Activated CD4-positive, alpha-beta T cell treated with anti-CD3 and anti-CD28 coated beads, Interleukin-2, Interleukin-6, amounts not matched to agents 100 ng/mL and 50 ng/mL, durations not matched to agents 16 hours and 8 hours (primary cell): ENCODE data around the gene KRT77.
"Not testable (repeated sequence)": the region's sequence is repeated elsewhere in the genome, so short reads cannot be mapped to it uniquely, and the experiment has no call there.

ENCODE experiments used
- DNase-seq: peaks from one replicate; pipeline ENCODE4 v3.0.0-alpha.2; 2020

KRT77 gene

GRCh38 chr12:52673713-52674432, 29.5 kb downstream of the KRT77 start:
- no peak for DNase-seq

- no peak for DNase-seq
Observed at GRCh38 chr12:52673217-52673616, 30.1 kb downstream of the KRT77 start.

- no peak for DNase-seq
Observed at GRCh38 chr12:52672321-52672933, 30.9 kb downstream of the KRT77 start.

GRCh38 chr12:52670961-52671360, 32.4 kb downstream of the KRT77 start:
- DNase-seq, result no peak

- DNase-seq, result no peak
Observed at GRCh38 chr12:52670506-52670905, 32.8 kb downstream of the KRT77 start.

GRCh38 chr12:52669941-52670340, 33.4 kb downstream of the KRT77 start:
- DNase-seq, result not testable (repeated sequence)

GRCh38 chr12:52669426-52669825, 33.9 kb downstream of the KRT77 start:
- DNase-seq, result no peak

- DNase-seq, result no peak
Observed at GRCh38 chr12:52667931-52668330, 35.4 kb downstream of the KRT77 start.

GRCh38 chr12:52667509-52667908, 35.8 kb downstream of the KRT77 start:
- DNase-seq, result no peak

GRCh38 chr12:52666471-52666870, 36.9 kb downstream of the KRT77 start:
- DNase-seq, result no peak

GRCh38 chr12:52663420-52663819, 39.9 kb downstream of the KRT77 start:
- no peak for DNase-seq

- no peak for DNase-seq
Observed at GRCh38 chr12:52662918-52663229, 40.5 kb downstream of the KRT77 start.

- no peak for DNase-seq
Observed at GRCh38 chr12:52662093-52662917, 41.0 kb downstream of the KRT77 start.

- no peak for DNase-seq
Observed at GRCh38 chr12:52661668-52662067, 41.7 kb downstream of the KRT77 start.

GRCh38 chr12:52660934-52661499, 42.3 kb downstream of the KRT77 start:
- no peak for DNase-seq

GRCh38 chr12:52659951-52660350, 43.4 kb downstream of the KRT77 start:
- no peak for DNase-seq

GRCh38 chr12:52659395-52659794, 43.9 kb downstream of the KRT77 start:
- DNase-seq, result no peak

GRCh38 chr12:52658196-52658595, 45.1 kb downstream of the KRT77 start:
- DNase-seq, result no peak

- no peak for DNase-seq
Observed at GRCh38 chr12:52657250-52657902, 45.9 kb downstream of the KRT77 start.

GRCh38 chr12:52656616-52657015, 46.7 kb downstream of the KRT77 start:
- no peak for DNase-seq

GRCh38 chr12:52655720-52656124, 47.6 kb downstream of the KRT77 start:
- no peak for DNase-seq

GRCh38 chr12:52655251-52655650, 48.1 kb downstream of the KRT77 start:
- DNase-seq, result no peak

GRCh38 chr12:52651726-52652261, 51.5 kb downstream of the KRT77 start, which contains the start of gene KRT2:
TSS of gene KRT2 (minus strand) at chr12:52652211. CDS start at chr12:52652142, 69 bp downstream.
- DNase-seq, result no peak
